ENCODE data around the gene CLCNKA. TPM values are rescaled to one million over a fixed set of nuclear protein-coding genes. Genes with fewer than 3 reads are reported as not detected.
"Not testable (repeated sequence)": the region's sequence is repeated elsewhere in the genome, so short reads cannot be mapped to it uniquely, and the experiment has no call there.

CLCNKA gene
- total and polyA plus RNA-seq, 9 donors, result 0.08 to 2.4 (median 1.0) TPM; not detected in 1

GRCh38 chr1:16018308-16018707, 3.5 kb upstream of the CLCNKA start:
- Histone ChIP-seq H3K4me1 (ENCODE audit: insufficient read depth) (peaks cover 28% of the 10 kb centered on the region), H3K27ac (peak overlapping the region; percentile 94 to 98), H3K9me3 (no peaks in the 10 kb centered on the region), H3K27me3 (no peaks in the 10 kb centered on the region), H3K36me3 (no peaks in the 10 kb centered on the region), H3K4me3 (no peak overlapping the region)
- WGBS, 3 donors, result 24 to 27% (median 25%) methylated on average over 4 of the region's 4 CpGs
- peak in 1 of 5 donors; percentile 42 for DNase-seq
- TF ChIP-seq EP300 (IDR thresholded peaks at IDR 0.05) (no peak), CTCF (IDR thresholded peaks at IDR 0.05) (no peak), POLR2A (IDR thresholded peaks at IDR 0.05) (no peak)
- intact Hi-C loops (cut with DNase I), result no loop called here

GRCh38 chr1:16018749-16019643, 2.8 kb upstream of the CLCNKA start:
- TF ChIP-seq POLR2A (IDR thresholded peaks at IDR 0.05), result peak; percentile 13
- no peak for TF ChIP-seq CTCF (IDR thresholded peaks at IDR 0.05)
- no peak for TF ChIP-seq EP300 (IDR thresholded peaks at IDR 0.05)
- 65 to 77% (median 75%) methylated on average over 22 to 23 of the region's 23 CpGs for WGBS, 3 donors
- Histone ChIP-seq H3K27ac (peak overlapping the region; percentile 94 to 98), H3K9me3 (no peaks in the 10 kb centered on the region), H3K4me3 (no peak overlapping the region), H3K4me1 (ENCODE audit: insufficient read depth) (peaks cover 24% of the 10 kb centered on the region), H3K27me3 (no peaks in the 10 kb centered on the region), H3K36me3 (no peaks in the 10 kb centered on the region)
- peak in 3 of 5 donors; percentile 31 to 52 (median 47) for DNase-seq
- intact Hi-C loops (cut with DNase I), result no loop called here

GRCh38 chr1:16019644-16020277, 2.1 kb upstream of the CLCNKA start:
- Histone ChIP-seq H3K9me3 (no peaks in the 10 kb centered on the region), H3K4me3 (no peak overlapping the region), H3K36me3 (no peaks in the 10 kb centered on the region), H3K27ac (peak overlapping the region; percentile 94 to 98), H3K27me3 (no peaks in the 10 kb centered on the region), H3K4me1 (ENCODE audit: insufficient read depth) (peaks cover 24% of the 10 kb centered on the region)
- DNase-seq, result peak in 3 of 5 donors; percentile 40 to 51 (median 43)
- 70 to 73% (median 73%) methylated on average over 9 of the region's 9 CpGs for WGBS, 3 donors
- TF ChIP-seq POLR2A (IDR thresholded peaks at IDR 0.05), result no peak
- no peak for TF ChIP-seq EP300 (IDR thresholded peaks at IDR 0.05)
- TF ChIP-seq CTCF (IDR thresholded peaks at IDR 0.05), result no peak
- intact Hi-C loops (cut with DNase I), result no loop called here

- WGBS, 3 donors, result 66 to 76% (median 72%) methylated on average over 6 of the region's 6 CpGs
Observed at GRCh38 chr1:16020325-16020724, 1.5 kb upstream of the CLCNKA start.

GRCh38 chr1:16020878-16021277, 958 bp upstream of the CLCNKA start:
- H3K27ac ChIP-seq, result peak overlapping the region in 1 of 2 donors; percentile 98
- peaks cover 22% of the 10 kb centered on the region for H3K4me1 ChIP-seq (ENCODE audit: insufficient read depth)
- 74 to 89% (median 85%) methylated on average over 8 to 9 of the region's 9 CpGs for WGBS, 3 donors
- peak in 1 of 5 donors; percentile 32 for DNase-seq
- intact Hi-C loops (cut with DNase I); H3K27me3 ChIP-seq; H3K36me3 ChIP-seq; H3K4me3 ChIP-seq; H3K9me3 ChIP-seq: not testable (repeated sequence)

More at GRCh38 chr1:16020325-16020724, 1.5 kb upstream of the CLCNKA start:
- TF ChIP-seq CTCF (IDR thresholded peaks at IDR 0.05) (no peak), EP300 (IDR thresholded peaks at IDR 0.05) (no peak), POLR2A (IDR thresholded peaks at IDR 0.05) (no peak)
- Histone ChIP-seq H3K36me3 (no peaks in the 10 kb centered on the region), H3K9me3 (no peaks in the 10 kb centered on the region), H3K4me3 (no peak overlapping the region), H3K27ac (peak overlapping the region; percentile 94 to 98), H3K4me1 (ENCODE audit: insufficient read depth) (peaks cover 22% of the 10 kb centered on the region), H3K27me3 (no peaks in the 10 kb centered on the region)
- intact Hi-C loops (cut with DNase I), result no loop called here
- DNase-seq, result peak in 3 of 5 donors; percentile 28 to 50 (median 45)

Data from ovary (tissue), 9 donors.